ENCODE data around the gene CD82.
"Not testable (repeated sequence)": the region's sequence is repeated elsewhere in the genome, so short reads cannot be mapped to it uniquely, and the experiment has no call there.

Gene CD82

GRCh38 chr11:44548032-44548695, 17.3 kb upstream of the CD82 start:
- H3K4me3 ChIP-seq (ENCODE audit: low read depth, low read length), result no peak overlapping the region
- no peak for DNase-seq (ENCODE audit: low read depth, low spot score)
- CTCF ChIA-PET, result interaction anchor here (0.8 to 2.0 kb wide), 2 partner anchors 363 to 454 kb away, joined by 3 to 5 read pairs; no protein-coding TSS in a partner anchor
- TF ChIP-seq, protein P1, sequence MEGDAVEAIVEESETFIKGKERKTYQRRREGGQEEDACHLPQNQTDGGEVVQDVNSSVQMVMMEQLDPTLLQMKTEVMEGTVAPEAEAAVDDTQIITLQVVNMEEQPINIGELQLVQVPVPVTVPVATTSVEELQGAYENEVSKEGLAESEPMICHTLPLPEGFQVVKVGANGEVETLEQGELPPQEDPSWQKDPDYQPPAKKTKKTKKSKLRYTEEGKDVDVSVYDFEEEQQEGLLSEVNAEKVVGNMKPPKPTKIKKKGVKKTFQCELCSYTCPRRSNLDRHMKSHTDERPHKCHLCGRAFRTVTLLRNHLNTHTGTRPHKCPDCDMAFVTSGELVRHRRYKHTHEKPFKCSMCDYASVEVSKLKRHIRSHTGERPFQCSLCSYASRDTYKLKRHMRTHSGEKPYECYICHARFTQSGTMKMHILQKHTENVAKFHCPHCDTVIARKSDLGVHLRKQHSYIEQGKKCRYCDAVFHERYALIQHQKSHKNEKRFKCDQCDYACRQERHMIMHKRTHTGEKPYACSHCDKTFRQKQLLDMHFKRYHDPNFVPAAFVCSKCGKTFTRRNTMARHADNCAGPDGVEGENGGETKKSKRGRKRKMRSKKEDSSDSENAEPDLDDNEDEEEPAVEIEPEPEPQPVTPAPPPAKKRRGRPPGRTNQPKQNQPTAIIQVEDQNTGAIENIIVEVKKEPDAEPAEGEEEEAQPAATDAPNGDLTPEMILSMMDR (IDR thresholded peaks at IDR 0.05; ENCODE audit: insufficient read depth, low read length, missing control alignments), result no peak
- POLR2A ChIA-PET, result no interaction called here

DNA sequence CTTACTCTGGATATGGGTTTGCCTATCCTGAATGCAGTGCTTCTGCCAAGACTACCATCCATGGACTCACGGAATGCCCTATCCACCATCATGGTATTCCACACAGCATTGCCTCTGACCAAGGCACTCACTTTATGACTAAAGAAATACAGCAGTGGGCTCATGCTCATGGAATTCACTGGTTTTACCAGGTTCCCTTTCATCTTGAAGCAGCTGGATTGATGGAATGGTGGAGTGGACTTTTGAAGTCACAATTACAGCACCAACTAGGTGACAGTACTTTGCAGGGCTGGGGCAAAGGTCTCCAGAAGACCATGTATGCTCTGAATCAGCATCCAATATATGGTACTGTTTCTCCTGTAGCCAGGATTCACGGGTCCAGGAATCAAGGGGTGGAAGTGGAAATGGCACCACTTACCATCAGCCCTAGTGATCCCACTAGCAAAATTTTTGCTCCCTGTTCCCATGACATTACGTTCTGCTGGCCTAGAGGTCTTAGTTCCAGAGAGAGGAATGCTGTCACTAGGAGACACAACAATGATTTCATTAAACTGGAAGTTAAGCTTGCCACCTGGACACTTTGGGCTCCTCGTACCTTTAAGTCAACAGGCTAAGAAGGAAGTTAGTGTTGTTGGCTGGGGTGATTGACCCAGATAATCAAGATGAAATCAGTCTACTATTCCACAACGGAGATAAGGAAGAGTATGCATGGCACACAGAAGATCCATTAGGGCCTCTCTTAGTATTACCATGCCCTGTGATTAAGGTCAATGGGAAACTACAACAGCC, 16.3 kb upstream of the CD82 start:
- CTCF ChIA-PET, result interaction anchor here (0.8 to 19.3 kb wide), 5 partner anchors 10 to 455 kb away, joined by 3 to 995 read pairs (median 5); no protein-coding TSS in a partner anchor
- H3K4me3 ChIP-seq (ENCODE audit: low read depth, low read length); DNase-seq (ENCODE audit: low read depth, low spot score); POLR2A ChIA-PET: not testable (repeated sequence)

- POLR2A ChIA-PET, result no interaction called here
- CTCF ChIA-PET, result interaction anchor here (1.0 to 19.3 kb wide), 4 partner anchors 9 to 456 kb away, joined by 3 to 995 read pairs (median 5); no protein-coding TSS in a partner anchor
- H3K4me3 ChIP-seq (ENCODE audit: low read depth, low read length), result no peak overlapping the region
- DNase-seq (ENCODE audit: low read depth, low spot score), result no peak
- TF ChIP-seq, protein P1 (IDR thresholded peaks at IDR 0.05; ENCODE audit: insufficient read depth, low read length, missing control alignments), result no peak
These were observed 15.3 kb upstream of the CD82 start for GRCh38 chr11:44550123-44550522.

DNA sequence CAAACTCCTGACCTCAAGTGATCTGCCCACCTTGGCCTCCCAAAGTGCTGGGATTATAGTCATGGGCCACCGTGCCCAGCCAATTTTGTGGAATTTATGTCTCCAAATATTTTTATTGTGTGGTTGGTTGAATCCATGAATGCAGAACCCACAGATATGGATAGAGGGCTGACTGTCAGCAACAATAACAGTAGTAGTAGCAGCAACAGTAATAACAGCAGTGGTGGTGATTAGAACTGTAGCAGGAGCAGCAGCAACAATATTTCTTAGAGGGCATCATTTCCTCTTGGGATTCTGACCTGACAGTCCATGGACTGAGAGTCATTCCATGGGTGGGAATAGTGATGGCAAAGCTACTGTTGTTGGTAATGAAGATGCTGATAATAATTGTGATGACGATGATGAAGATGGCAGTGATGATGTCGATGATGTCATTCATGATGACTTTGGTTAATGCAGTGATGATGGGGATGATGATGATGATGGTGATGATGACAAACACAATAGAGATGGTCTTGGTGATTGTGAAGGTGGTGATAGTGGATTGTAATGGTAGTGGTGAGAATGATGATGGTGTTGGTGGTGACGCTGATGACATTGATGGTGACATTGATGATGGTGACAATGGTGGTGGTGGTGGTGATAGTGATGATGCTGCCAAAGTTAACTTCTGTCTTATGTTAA, 13.9 kb upstream of the CD82 start:
- no peak overlapping the region for H3K4me3 ChIP-seq (ENCODE audit: low read depth, low read length)
- TF ChIP-seq, protein P1 (IDR thresholded peaks at IDR 0.05; ENCODE audit: insufficient read depth, low read length, missing control alignments), result no peak
- POLR2A ChIA-PET, result no interaction called here
- CTCF ChIA-PET, result interaction anchor here (1.0 to 19.3 kb wide), 4 partner anchors 10 to 360 kb away, joined by 4 to 995 read pairs (median 10); no protein-coding TSS in a partner anchor
- no peak for DNase-seq (ENCODE audit: low read depth, low spot score)

DNA sequence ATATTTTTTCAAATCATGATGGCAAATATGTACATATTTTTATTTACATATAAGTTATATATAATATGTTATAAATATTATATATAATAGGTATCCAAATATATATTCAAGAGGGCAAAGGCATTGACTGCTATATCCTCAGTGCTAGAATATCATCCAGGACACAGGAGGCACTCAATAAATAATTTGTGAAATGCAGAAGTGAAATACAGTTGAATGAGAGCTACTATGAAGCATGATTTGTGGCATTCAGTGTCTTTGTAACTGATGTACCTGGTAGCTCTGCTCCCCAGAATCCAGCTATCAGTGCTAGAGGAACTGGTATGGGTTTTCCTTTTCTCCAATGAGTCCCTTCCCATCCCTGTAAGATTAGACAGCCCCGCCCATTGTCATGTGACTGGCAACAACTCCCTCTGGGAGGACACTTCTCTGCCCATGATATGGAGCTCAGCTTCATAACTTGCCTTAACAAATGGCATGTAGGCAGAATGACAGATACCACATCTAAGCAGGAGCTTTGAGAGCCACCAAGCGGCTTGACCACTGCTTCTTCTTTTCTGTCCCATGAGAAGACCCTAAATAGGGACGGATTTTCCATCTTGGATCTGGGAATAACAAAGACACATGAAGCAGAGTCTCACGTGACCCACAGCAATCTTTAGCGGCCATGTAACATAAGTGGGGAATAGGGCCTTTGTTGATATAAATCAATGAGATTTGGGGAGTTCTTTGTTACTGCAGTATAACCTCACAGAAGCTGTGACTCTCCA, 10.2 kb upstream of the CD82 start:
- TF ChIP-seq, protein P1 (IDR thresholded peaks at IDR 0.05; ENCODE audit: insufficient read depth, low read length, missing control alignments), result no peak
- POLR2A ChIA-PET, result no interaction called here
- DNase-seq (ENCODE audit: low read depth, low spot score), result no peak
- CTCF ChIA-PET, result interaction anchor here (0.9 to 19.3 kb wide), 25 partner anchors 8 to 553 kb away, joined by 3 to 995 read pairs (median 4); partner anchors contain the start of gene CD82
- no peak overlapping the region for H3K4me3 ChIP-seq (ENCODE audit: low read depth, low read length)
